Tibial artery (tissue), 4 donors: ENCODE measurements around the gene CACNA1C.

Experiments
- DNase-seq, 2 donors: peaks; one replicate each; pipeline ENCODE4 v3.0.0-alpha.2; 2019
- H3K27ac ChIP-seq, 2 donors: fragments of 200-600 bp; sonication (generic) in 1 of 2; 1 replicate in 1 of 2; 2 replicates in 1 of 2; pipeline ENCODE4 v1.5.1; 2018 to 2019; ENCODE audit warnings: mild to moderate bottlenecking in 1 of 2
- H3K27me3 ChIP-seq, 2 donors: fragments of 200-600 bp; sonication (generic) in 1 of 2; one replicate each; pipeline versions ENCODE4 v1.5.1 to v1.6.0; 2016 to 2019
- H3K36me3 ChIP-seq, 3 donors: fragments of 200-600 bp; sonication (generic) in 2 of 3; one replicate each; pipeline ENCODE4 v1.5.1; 2016 to 2019; ENCODE audit warnings: mild to moderate bottlenecking in 2 of 3
- H3K4me1 ChIP-seq, 4 donors: fragments of 200-600 bp; sonication (generic) in 2 of 4; 1 replicate in 3 of 4; 2 replicates in 1 of 4; pipeline ENCODE4 v1.5.1; 2016 to 2019
- H3K4me3 ChIP-seq, 2 donors: fragments of 200-600 bp; sonication (generic) in 1 of 2; 1 replicate in 1 of 2; 2 replicates in 1 of 2; pipeline ENCODE4 v1.5.1; 2018 to 2019; ENCODE audit warnings: mild to moderate bottlenecking in 2 of 2
- H3K9me3 ChIP-seq, 3 donors: fragments of 200-600 bp; sonication (generic) in 1 of 3; one replicate each; pipeline ENCODE4 v1.5.1; 2016 to 2019
- CTCF ChIP-seq, 2 experiments: fragments of 200-600 bp in 1 of 2; fragments of 450-650 bp in 1 of 2; IDR thresholded peaks; one replicate each; pipeline ENCODE4 v1.5.1; 2017 to 2019; ENCODE audit warnings: antibody characterized with exemption in 2 of 2, mild to moderate bottlenecking in 1 of 2, moderate library complexity in 1 of 2
- intact Hi-C: fragments of 100-400 bp; cut with DNase I; formaldehyde crosslinking; loops from one replicate; pipeline ENCODE4 v1.15.0; 2023; ENCODE audit warnings: low total_unique reads

CACNA1C gene

GRCh38 chr12:2335916-2336315 lies 283.1 kb downstream of the CACNA1C start:
- Histone ChIP-seq H3K9me3 (no peaks in the 10 kb centered on the region), H3K4me3 (no peak overlapping the region), H3K4me1 (peaks cover 0 to 98% (median 59%) of the 10 kb centered on the region in 4 donors), H3K27ac (peak overlapping the region; percentile 88 to 90), H3K27me3 (no peaks in the 10 kb centered on the region), H3K36me3 (no peaks in the 10 kb centered on the region)
- no peak for DNase-seq
- intact Hi-C loops, result no loop called here
- no peak for TF ChIP-seq CTCF (IDR thresholded peaks at IDR 0.05)

GRCh38 chr12:2336409-2336829 lies 283.6 kb downstream of the CACNA1C start:
- Histone ChIP-seq H3K9me3 (no peaks in the 10 kb centered on the region), H3K4me1 (peaks cover 0 to 99% (median 64%) of the 10 kb centered on the region in 4 donors), H3K27ac (peak overlapping the region; percentile 88 to 90), H3K4me3 (peak overlapping the region in 1 of 2 donors; percentile 5), H3K36me3 (no peaks in the 10 kb centered on the region), H3K27me3 (no peaks in the 10 kb centered on the region)
- peak in 1 of 2 donors; percentile 79 for DNase-seq
- TF ChIP-seq CTCF (IDR thresholded peaks at IDR 0.05), result no peak
- intact Hi-C loops, result no loop called here

GRCh38 chr12:2337031-2338010 lies 284.5 kb downstream of the CACNA1C start:
- TF ChIP-seq CTCF (IDR thresholded peaks at IDR 0.05), result no peak
- Histone ChIP-seq H3K27ac (peak overlapping the region; percentile 88 to 90), H3K9me3 (no peaks in the 10 kb centered on the region), H3K4me1 (peaks cover 0 to 99% (median 64%) of the 10 kb centered on the region in 4 donors), H3K4me3 (peak overlapping the region in 1 of 2 donors; percentile 5), H3K36me3 (no peaks in the 10 kb centered on the region), H3K27me3 (no peaks in the 10 kb centered on the region)
- intact Hi-C loops, result no loop called here
- no peak for DNase-seq

GRCh38 chr12:2338381-2338780 lies 285.6 kb downstream of the CACNA1C start:
- TF ChIP-seq CTCF (IDR thresholded peaks at IDR 0.05), result no peak
- DNase-seq, result no peak
- H3K9me3 ChIP-seq, result no peaks in the 10 kb centered on the region
- H3K36me3 ChIP-seq, result no peaks in the 10 kb centered on the region
- H3K4me3 ChIP-seq, result no peak overlapping the region
- H3K27me3 ChIP-seq, result no peaks in the 10 kb centered on the region
- H3K4me1 ChIP-seq, result peaks cover 0 to 99% (median 61%) of the 10 kb centered on the region in 4 donors
- H3K27ac ChIP-seq, result peak overlapping the region; percentile 88 to 90
- intact Hi-C loops, result no loop called here

- Histone ChIP-seq H3K4me3 (no peak overlapping the region), H3K27ac (peak overlapping the region in 1 of 2 donors; percentile 88), H3K27me3 (no peaks in the 10 kb centered on the region), H3K4me1 (peaks cover 0 to 99% (median 64%) of the 10 kb centered on the region in 4 donors), H3K9me3 (no peaks in the 10 kb centered on the region), H3K36me3 (no peaks in the 10 kb centered on the region)
- no peak for DNase-seq
- intact Hi-C loops, result no loop called here
- TF ChIP-seq CTCF (IDR thresholded peaks at IDR 0.05), result no peak
These were observed 286.2 kb downstream of the CACNA1C start for GRCh38 chr12:2338991-2339431.
